GM12874 (cell line): ENCODE results near the gene SSBP2.
A peak's percentile ranks its signal among the peaks of the same experiment; 100 is the strongest.

Source experiments
- CTCF ChIP-seq: IDR thresholded peaks from 2 replicates; pipeline ENCODE4 v1.5.1; 2011; ENCODE audit warnings: low read depth, mild to moderate bottlenecking, control low read depth, low read length, moderate library complexity; ENCODE audit not compliant: insufficient read depth

SSBP2 gene

GRCh38 chr5:81752644-81752963 lies 1.7 kb upstream of the SSBP2 start:
- no peak for TF ChIP-seq CTCF

GRCh38 chr5:81751836-81752643 lies 1.1 kb upstream of the SSBP2 start:
- no peak for TF ChIP-seq CTCF

- TF ChIP-seq CTCF = no peak
These were observed 439 bp downstream of the SSBP2 start for GRCh38 chr5:81750308-81751008.

GRCh38 chr5:81749561-81750307 lies 1.2 kb downstream of the SSBP2 start:
- TF ChIP-seq CTCF = 0 out of 2 replicates have a peak, but pooled peaks have one; percentile 1

GRCh38 chr5:81749192-81749560 lies 1.7 kb downstream of the SSBP2 start:
- TF ChIP-seq CTCF = no peak

GRCh38 chr5:81748556-81748955 lies 2.3 kb downstream of the SSBP2 start:
- no peak for TF ChIP-seq CTCF

- TF ChIP-seq CTCF = no peak
These were observed 3.9 kb downstream of the SSBP2 start for GRCh38 chr5:81747030-81747429.
